GM19372 (cell line): Measurements from ENCODE around the gene SLC22A3.

Experiments
- ATAC-seq: cut with Tn5 transposase; IDR thresholded peaks from one replicate; pipeline ENCODE4 v1.9.1; 2021; ENCODE audit warnings: mild to moderate bottlenecking, low read depth, moderate library complexity; ENCODE audit not compliant: unreplicated experiment

Gene SLC22A3

DNA sequence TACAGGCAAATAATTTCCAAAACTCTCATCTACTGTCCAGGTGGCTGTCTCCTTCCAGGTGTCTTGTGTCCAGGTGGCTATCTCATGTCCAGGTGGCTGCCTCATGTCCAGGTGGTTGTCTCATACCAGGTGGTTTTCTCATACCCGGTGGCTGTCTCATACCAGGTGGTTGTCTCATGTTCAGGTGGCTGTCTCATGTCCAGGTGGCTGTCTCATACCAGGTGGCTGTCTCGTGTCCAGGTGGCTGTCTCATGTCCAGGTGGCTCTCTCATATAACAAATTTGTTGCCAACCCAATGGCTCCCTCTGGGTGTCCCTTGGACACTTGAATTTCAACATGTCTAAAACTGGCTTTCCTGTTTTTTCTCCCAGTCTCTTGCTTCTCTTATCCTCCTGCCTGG is 14.3 kb upstream of the SLC22A3 start:
- ATAC-seq = no peak

DNA sequence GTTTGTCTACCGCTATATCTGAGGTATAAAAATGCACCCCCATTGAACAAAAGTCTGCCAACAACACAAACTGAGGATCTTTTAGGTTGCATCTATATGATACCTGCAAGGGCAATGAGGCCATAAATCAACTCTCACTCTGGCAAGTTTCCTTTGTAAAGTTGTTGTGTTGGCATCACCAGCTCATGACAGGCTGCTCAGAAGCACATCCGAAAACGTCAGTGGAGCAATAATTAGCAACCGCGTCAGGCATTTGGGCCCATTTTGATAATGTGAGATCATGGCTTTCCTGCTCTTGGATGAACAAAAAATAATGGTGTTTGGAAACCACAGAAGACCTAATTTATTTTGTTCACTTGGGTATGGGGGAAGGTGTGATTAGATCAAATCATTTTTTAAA is 12.0 kb upstream of the SLC22A3 start:
- ATAC-seq = no peak

DNA sequence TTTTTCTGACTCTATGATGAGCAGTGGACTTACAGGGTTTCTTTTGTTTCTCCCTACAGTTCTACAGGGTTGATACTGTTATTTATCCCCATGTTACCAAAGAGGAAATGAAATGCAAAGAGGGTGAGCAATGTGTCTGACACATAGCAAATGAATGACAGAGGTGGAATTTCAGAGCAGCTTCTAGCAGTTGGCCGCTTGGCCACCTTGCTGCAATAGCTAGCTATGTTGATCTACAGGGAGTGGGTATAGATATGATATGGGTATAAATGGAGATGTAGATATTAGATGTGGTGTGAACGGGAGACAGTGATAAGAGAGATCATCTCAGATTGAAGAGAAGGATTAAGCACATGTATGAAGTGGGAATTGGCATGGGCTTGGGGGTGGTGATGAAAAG is 10.9 kb upstream of the SLC22A3 start:
- no peak for ATAC-seq

DNA sequence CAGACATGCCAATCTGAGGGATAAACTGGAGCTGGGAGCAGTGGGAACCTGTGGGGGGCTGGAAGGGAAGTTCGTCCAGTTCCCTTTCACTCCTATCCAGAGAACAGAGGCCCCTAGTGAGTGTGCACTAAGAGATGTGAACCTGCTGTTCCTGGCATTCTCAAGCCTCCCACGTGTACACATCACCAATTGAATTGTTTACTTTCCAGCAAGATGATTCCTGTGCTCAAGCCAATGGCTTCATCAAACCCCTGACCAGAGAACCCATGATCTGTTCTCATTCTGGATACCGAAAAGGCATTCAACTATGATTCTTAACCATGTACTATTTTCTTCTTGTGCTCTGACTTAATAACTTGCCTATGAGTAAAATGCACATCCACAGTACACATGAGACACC is 10.2 kb upstream of the SLC22A3 start:
- ATAC-seq = no peak

DNA sequence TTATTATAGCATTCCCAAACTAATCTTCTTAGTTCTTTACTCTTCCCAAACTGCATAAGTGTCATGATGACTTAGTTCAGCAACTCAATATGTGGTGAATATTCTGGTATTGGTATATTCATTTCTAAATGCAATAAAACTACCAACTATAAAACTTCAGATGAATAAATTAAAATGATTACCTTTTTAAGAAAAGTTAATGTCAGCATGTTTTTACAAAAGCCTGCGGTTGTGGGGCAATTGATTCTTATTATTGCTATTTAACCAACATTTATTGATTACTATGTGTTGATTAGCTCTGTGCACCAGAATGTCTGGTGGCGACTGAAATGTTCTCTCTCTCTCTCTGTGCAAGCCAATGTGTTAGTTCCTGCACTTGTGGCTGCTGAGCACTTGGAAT is 5.0 kb upstream of the SLC22A3 start:
- no peak for ATAC-seq

DNA sequence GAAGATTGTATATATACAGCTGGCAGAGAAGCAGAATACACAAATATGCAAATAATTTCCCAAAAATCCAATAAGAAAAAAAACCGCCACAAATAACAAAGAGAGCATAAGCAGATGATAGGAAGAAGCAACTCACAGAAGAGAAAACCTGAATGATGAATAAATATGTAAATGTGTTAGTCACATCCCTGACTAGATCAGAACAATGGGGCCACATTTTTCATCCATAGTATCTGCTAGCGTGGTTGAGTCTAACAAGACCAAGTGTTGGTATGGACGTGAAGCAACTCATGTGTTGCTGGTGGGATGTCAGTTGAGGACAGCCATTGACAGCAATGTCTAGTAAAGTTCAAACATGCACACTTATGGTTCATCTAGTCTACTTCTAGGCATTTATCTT is 3.9 kb upstream of the SLC22A3 start:
- no peak for ATAC-seq

DNA sequence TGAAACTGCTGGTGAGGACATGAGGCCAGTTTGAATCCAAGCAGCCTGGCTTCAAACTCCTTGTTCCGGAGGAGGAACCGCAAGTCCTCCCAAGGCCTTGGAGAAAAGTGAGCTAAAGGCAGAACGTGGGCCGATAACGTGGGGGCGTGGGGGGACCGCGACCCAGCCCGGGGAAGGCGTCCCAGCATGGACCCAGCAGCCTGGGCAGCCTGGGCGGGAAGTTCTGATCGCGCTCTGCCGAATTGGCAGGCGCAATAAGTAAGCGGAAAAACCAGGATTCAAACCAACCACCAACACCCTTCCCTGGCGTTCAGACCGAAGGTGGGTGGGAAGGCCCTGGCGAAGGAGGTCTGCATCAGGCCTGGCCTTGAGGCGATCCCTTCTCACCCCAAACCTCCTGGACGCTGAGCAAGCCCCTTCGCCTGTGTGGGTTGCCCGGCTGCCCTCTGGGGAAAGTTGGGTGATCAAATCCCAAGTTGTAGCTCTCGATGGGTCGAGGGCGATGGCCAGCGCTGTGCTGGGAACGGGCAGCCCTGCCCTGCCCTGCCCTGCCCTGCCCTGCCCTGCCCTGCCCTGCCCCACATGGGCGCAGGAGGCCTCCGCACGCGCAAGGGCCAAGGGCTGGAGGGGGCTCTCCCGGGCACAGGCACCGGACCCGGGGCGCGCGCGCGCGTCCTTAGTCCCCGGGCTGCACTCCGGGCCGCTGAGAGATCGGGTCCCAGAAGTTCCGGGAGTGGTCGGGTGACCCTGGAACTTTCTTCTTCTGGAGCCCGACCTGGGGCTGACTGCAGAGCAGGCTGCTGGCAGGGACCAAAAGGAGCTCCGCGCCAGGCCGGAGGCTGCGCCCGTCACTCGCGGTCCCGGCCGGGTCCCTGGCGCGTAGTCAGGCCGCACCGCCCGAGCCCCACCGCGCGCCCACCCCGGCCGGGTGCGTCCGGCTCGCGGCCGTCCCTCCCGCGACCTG is 637 bp upstream of the SLC22A3 start:
- ATAC-seq = no peak

DNA sequence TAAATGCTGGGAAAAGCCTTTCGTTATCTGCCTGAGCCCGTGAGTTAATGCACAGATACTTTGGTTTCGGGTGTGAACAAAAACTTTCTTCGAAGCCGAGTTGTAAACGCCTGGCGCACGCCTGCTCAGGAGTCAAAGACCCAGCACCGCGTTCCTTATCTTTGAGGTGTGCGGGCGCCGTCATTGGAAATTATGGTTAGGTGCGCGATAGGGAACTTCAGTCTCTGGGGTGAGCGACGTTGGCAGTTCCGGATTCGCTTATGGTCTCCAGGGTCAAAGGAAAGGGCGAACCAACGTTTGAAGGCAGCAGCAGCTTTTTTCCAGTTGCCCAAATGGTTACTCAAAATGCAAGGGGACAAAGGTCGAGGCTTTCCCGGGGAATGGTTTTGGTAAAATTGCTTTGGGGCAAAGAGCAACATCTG is 853 bp downstream of the SLC22A3 start:
- no peak for ATAC-seq

DNA sequence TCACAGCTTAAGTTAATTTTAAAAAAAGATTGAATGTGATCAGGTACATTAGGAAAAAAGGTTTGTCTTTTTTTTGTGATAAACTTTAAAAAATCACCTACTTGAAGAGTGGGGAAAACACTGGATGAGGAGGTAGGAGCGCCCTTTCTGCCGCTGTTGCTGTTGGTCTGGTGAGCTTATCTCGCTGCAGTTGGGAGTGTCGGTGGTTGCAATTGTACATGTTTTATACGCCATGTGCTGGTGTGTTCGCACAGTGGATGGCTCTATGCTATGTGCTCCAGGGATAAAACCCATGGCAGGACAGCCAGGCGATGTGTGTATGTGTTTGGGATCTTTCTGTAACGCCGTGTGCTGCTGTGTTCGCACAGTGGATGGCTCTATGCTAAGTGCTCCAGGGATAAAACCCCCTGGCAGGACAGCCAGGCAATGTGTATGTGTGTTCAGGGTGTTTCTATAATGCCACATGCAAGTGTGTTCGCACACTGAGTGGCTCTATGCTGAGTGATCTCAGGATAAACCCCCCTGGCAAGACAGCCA is 1.7 kb downstream of the SLC22A3 start:
- no peak for ATAC-seq

DNA sequence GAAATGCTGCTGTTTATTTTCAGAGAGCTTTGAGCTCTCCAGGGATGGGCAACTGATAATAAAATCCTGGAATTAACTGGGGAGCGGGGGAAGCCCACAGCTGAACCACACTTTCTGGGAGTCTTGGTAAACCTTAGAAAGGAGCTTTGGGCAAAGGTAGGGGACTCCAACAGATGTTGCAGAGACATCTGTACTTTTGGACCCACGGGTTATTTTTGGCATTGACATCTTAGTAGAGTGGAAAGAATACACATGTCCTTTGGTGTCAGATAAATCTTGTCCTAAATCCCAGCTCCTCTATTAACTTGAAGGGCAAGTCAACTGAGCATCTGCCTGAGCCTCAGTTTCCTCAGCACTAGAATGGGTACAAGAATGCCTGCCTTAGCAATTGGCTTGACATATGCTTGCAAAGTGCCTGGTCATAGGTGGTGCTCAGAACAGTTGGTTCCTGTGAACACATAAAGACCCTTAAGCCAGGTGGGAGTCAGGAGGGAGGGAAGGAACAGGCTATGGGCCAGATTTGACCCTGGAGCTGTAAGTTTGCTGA is 5.8 kb downstream of the SLC22A3 start:
- no peak for ATAC-seq

DNA sequence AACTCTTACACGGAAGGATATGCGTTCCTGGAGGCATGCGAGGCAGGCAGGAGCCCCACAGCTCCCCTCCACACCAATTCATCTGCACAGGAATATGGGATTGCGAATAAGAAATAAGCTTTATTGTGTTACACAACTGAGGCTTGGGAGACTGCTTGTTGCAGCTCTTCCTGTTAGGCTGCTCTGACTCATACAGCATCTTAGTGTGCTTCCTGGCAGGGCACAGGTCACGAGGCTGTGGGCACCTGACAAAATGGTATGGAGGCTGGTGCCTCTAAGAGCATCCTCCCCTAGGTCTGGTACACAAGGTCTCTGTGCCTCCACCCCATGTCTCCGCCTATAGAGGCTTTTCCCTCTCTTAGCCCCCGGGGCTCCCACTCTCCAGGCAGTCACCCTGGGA is 6.8 kb downstream of the SLC22A3 start:
- no peak for ATAC-seq

DNA sequence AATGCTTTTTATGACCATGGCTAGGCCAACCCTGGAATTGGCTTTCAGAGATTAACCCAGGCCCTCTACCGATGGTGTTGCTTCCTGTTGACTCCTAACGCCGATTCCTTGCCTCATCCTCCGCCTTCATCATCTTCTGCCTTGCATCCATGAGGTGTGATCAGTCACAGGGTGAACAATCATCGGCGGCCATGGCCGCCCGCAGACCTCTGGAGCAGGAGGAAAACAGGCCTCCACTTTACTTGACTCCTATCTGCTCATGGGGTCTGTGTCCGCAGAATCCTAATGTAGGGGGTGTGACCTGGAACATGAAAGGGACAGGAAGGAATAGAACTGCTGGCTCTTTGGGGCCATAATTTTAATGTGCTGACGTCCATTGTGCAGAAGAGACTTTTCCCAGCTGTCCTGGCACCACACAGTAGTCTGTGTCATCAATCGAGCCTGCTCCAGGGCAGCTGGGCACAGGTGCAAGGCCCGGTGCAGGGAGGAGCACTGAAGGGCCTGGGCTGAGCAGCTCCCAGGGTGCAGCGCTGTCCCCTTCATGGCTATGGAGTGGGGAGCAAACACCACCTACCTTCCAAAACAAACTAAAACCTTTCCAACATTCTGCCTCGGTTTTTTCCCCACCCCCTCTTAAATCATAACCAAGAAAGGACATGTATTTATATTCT is 8.0 kb downstream of the SLC22A3 start:
- ATAC-seq = no peak

DNA sequence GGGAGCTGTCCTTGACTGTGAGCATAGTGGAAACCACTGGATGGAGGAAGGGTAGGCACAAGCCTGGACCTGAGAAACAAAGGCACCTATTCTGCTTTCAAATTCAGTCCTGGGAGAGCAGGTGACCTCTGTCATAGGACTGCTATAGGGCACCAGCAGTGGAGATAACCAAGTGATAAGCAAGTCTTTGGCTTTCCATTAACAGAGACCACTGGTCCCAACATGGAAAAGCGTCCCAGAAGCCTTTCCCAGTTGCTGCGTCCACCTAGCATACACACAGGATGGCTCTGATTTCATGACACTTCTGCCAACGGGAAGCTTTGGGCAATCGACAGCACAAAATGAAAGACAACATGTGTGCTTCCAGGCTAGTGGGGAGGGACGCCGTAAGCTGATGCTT is 8.9 kb downstream of the SLC22A3 start:
- no peak for ATAC-seq

DNA sequence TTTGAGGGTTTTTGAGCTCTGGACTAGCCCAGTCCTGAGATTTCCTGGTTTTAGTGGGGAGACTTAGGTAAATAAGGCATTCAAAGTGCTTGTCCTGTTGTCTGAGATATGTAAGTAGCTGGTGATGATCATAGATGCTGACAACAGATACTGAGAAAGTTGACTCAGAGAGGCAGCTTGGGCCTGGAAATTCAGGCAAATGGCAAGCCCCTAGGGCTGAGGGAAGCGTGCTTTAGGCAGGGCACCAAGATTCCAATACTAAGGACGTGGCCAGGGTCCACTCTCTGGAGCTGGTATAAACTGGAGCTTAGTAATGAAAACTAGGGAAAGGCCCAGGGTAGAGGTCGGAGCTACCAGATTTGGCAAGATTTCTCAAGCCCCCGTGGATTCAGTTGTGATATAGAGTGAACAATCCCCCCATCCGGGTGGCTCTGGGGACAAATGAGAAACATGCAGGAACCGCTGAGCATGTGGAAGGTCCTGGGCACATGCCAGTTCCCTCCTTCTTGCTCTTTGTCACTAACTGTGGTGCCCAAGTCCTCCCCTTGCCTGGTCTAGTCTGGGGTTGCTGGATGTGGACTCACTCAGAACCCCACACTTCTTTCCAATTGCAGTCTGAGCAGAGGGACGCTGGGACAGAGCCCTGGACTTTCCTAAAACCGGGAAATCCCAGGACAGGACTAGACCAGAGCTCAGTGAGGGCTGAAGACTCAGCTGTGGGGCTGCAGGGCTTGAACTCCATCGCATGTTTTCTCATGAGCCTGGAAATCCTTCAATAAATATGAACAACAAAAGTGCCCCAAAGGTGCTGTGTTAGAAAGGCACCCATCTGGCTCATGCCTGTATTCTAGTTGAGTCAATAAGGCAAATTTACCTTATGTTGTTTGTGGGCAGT is 10.3 kb downstream of the SLC22A3 start:
- ATAC-seq = no peak

DNA sequence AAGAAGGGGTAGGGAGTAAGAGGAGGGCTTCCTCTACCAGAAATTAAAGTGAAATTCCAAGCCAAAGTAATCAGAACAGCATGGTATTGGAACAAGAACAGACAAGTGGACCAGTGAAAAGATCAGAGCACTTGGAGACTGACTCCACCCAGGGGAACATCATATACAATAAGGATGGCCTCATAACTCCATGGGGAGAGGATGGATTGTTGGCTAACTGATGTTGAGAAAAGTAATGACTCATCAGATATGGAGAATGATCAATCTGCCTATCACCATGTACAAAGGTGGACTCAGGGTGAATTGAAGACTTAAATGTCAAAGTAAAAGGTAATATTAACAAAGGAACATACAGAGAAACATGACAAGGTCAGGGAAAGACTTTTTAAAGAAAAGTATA is 12.8 kb downstream of the SLC22A3 start:
- ATAC-seq = no peak

DNA sequence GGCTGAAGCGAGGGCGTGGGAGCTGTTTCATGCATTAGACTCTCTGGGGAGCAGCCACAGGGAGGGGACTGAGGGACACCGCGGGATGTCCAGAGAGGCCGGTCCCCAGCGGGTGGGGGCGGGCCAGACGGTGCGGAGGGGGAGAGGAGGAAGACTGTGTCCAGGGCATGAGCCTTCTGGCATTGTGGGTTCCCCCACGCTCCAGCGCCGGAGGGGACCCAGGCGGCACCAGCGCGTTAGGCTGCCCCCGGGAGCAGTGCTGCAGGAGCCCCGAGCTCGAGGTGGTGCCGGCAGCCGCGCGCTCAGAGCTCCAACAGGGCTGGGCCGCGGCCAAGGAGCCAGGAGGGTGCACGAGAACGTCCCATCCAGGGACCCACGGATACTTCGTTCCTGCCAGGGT is 14.4 kb downstream of the SLC22A3 start:
- no peak for ATAC-seq

DNA sequence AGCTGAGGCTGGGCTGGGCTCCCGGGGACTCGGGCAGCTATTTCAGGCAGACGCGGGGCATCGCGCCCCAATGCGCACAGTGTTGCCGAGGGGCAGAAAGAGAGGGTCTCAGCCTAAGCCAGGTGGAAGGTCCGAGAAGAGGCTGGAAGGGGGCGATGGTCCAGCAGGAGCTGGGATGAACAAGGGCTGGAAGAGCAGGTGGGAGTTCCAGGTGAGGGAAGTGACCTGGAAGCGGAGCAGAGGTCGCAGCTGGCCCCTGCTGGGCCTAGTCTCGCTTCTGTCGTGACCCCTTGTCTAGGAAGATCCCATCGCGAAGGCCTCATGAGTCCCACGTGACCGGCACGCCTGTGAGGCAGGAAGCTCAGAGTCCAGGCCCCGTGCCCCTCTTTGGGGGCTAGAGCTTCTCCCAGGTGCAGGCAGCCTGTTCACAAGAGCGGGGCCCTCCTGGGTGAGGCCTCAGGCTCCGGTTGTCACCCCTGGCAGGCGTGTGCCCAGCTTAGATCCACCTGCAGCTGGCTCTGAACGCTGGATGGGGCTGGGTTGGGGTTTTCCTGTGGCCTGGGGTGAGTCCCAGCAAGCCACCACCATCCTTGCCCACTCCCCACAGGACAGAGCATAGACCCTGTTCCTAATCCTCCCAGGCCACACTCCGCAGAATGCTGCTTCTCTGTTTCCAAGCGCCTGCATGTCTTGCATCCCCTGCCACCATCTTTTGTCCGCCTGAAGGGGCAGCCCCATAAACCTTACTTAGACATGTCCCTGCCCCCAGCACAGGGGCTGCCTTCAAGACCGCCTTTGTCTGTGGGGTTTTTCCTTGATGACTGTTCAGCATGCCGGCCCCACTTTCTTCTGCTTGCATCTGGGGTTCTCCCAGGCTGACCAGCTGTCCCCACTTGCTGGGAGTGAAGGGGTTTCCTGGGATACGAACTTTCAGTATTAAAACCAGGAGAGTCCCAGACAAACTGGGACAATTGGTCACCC is 15.1 kb downstream of the SLC22A3 start:
- ATAC-seq = no peak

DNA sequence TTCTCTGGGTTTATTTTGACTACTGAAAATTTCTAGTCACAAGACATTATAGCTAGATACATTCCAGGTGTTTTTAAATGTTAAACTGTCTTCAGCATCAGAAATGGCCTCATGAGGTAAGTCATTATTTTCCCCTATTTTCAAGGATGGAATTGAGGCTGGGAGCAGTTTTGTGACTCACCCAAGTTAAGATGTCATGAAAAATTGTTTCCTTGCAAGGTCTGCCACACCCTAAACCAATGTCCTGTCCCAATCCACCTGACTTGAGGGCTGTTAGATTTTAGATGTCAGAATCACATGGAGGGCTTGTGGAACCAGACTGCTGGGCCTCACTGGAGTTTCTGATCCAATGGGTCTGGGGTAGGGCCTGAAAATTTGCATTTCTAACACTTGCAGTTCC is 16.9 kb downstream of the SLC22A3 start:
- no peak for ATAC-seq
